NCI-H146 (cell line): ENCODE measurements around the gene NUP214.
"Not testable (repeated sequence)": the region's sequence is repeated elsewhere in the genome, so short reads cannot be mapped to it uniquely, and the experiment has no call there.

Source experiments
- DNase-seq: peaks from one replicate; lab custom pipeline; 2025; lab: John Stamatoyannopoulos, UW

The NUP214 gene

GRCh38 chr9:131197160-131197911 lies 72.0 kb downstream of the NUP214 start:
- no peak for DNase-seq

GRCh38 chr9:131198041-131198715 lies 72.8 kb downstream of the NUP214 start:
- DNase-seq = no peak

DNA sequence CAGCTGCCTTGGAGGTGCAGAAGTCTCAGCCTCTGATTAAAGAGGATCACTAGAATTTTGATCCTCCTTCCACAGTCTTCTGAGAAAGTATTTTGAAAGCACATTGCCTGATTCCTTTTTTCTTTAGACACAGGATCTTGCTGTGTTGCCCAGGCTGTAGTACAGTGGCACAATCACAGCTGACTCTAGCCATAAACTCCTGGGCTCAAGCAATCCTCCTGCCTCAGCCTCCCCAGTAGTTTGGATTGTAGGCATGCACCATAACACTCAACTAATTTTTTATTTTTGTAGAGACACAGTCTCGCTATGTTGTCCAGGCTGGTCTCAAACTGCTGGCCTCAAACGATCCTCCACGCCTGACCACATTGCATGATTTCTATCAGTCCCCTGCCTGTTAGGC lies 76.5 kb downstream of the NUP214 start:
- no peak for DNase-seq

- DNase-seq = no peak
Measured at GRCh38 chr9:131203431-131204218, 78.2 kb downstream of the NUP214 start.

- no peak for DNase-seq
Measured at GRCh38 chr9:131204285-131204684, 78.9 kb downstream of the NUP214 start.

- DNase-seq = no peak
Measured at GRCh38 chr9:131206495-131206894, 81.1 kb downstream of the NUP214 start.

DNA sequence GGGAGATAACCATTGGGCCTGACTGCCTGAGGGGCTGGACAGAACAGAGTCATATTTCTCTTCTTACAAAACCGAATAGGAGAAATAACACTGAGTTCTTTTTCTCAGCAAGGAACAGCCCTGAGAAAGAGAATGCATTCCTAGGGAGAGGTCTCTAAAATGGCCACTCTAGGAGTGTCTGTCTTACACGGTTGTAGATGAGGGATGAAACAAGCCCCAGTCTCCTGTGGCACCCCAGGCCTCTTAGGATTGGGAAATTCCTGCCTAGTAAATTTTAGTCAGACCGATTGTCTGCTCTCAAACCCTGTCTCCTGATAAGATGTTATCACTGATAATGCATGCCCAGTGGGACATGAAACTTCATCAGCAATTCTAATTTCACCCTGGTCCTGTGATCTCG lies 86.5 kb downstream of the NUP214 start:
- DNase-seq = not testable (repeated sequence)

- no peak for DNase-seq
Measured at GRCh38 chr9:131214286-131214856, 89.0 kb downstream of the NUP214 start.

DNA sequence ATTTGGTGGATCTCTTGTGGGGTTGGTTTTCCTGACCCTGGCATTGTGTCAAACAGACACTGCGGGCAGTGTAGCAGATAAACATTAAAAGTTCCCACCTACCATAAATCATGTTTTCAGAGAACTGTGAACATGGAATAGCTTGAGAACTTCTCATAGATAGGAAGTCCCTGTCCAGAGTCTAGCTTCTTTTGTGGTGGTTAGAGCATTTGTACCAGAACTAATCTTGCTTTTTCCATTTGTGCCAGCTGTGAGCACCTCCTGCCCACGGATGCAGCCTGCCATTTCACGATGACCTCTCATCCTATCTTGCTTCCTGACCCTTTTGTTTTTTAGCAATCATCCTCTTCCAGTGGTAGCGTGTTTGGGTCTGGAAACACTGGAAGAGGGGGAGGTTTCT lies 89.5 kb downstream of the NUP214 start:
- DNase-seq = no peak

DNA sequence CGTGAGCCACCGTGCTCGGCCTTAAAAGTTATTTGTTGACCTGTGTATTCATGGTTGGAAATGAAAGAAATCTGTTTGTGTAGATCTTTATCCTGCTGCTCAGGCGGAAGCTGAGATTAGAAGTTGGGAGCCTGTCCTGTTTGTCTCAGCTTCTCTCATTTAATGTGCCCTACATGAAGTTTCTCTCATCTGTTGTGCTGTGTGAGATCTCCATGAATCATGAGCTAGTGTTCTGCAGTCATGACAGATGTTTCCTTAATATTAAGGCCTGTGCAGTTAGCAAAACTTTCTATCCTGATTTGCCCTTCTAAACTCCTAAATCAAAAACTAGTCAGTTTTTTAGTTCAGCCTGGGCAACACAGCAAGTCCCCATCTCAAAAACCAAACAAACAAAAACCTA lies 91.4 kb downstream of the NUP214 start:
- no peak for DNase-seq

DNA sequence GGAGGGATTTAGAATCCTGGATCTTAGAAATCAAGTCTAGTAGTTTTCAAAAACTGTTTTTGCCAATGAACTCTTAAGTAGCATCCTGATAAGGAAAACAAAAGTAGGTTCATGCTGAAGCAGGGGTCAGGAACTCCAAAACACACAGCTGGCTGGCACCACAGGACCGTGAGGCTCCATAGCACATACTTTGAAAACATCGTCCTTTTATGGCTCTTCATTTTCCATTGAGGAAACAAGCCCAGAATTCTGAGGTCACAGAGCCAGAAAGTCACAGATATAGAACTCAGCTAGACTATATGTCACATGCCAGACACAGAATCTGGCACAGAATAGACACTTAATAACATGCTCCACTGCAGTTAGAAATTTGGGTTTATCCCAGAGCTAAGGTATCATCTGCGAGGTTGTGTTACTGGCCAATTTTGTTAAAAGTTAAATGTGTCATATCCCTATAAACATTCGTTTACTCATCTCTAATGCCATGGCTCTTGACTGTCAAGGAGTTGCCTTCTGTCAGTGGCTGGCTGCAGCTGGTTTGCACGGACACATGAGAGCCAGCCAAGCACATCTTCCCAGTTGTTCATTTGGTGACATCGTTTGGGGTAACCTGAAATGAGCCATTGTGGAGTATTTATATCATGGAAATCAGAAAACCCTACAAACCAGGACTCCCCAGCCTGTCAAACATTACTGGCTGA lies 92.1 kb downstream of the NUP214 start:
- DNase-seq = no peak

- no peak for DNase-seq
Measured at GRCh38 chr9:131218370-131218769, 93.0 kb downstream of the NUP214 start.

GRCh38 chr9:131220485-131220884 lies 95.1 kb downstream of the NUP214 start:
- no peak for DNase-seq

- no peak for DNase-seq
Measured at GRCh38 chr9:131222460-131222859, 97.1 kb downstream of the NUP214 start.

DNA sequence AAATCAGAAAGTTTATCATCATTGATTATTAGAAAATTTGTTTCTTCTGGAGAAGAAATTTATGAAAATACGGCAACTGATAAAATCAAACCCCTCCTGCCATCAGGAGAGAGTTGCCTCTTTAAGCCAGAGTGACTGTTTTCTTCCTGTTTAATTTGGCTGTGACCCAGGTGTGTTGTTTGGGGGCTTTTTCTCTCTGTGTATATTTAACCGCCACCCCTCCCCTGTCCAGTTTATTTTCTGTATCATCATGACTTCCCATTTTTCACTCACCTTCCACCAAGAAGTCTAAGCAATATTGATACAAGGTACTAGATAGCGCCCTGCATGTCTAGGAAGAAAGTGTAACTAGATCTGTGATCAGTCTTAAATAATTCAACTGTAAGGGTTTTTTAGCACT lies 100.8 kb downstream of the NUP214 start:
- no peak for DNase-seq

DNA sequence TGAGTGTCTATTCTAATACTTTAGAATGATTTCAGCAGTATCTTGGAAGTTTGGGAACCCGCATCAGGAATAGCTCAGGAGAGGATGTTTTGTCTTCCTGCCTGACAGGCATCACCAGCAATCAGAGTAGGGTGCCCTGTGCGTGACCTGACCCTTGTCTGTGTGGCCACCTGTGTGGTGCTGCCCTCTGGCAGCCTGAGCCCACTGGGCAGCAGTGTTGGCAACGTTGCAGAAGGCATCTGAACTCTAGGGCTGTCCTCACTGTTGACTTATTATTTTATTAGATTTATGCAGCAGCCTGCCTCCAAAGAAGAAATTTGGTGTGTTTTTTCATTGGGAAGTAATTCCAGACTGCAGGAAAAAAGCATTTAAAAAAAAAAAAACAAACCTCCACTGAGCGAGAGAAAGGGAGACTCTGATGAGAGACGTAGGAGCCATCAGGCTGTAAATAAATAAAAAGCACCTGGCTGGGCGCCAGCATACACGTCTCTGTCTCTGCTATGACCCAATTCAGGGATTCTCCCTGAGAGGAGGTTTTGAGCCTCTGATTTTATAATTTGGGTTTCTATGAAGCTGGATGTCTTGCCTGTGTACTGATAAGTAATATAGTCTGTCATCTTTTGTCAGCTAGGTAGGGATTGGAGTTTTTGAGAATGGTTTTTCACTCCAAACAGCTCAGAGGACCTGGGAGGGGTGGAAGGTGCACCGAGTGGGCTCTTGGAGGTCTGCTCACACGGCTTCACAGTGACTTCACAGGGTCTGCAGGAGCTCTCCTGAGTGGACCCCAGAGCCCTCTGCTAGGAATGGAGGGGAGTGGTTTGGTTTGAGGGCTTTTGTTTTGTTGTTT lies 101.9 kb downstream of the NUP214 start:
- DNase-seq = no peak

DNA sequence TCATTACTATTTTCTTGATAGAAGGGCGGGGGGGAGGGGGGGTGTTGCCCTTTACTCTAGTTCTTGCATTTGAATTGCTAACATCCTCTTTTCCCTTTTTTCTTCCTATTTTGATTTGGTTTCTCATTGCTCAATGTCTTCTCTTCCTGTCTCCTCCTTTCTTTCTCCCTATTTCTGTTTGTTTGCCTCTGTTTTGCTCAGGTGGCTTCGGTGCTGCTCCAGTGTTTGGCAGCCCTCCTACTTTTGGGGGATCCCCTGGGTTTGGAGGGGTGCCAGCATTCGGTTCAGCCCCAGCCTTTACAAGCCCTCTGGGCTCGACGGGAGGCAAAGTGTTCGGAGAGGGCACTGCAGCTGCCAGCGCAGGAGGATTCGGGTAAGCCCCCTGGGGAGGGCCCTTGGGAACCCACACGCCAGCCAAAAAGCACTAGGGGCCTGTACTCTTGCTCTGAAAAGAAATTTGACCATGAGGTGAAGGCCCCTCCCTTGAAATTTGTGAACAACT lies 102.6 kb downstream of the NUP214 start:
- DNase-seq = no peak

GRCh38 chr9:131228988-131229387 lies 103.6 kb downstream of the NUP214 start:
- no peak for DNase-seq

GRCh38 chr9:131233556-131233955 lies 108.2 kb downstream of the NUP214 start:
- DNase-seq = no peak

- DNase-seq = no peak
Measured at GRCh38 chr9:131233995-131234394, 108.6 kb downstream of the NUP214 start.
